ENCODE data around the gene SNRPE.

- TF ChIP-seq CTCF (IDR thresholded peaks at IDR 0.05) (no peak), POLR2A (IDR thresholded peaks at IDR 0.05) (no peak), EP300 (IDR thresholded peaks at IDR 0.05) (no peak), POLR2AphosphoS5 (IDR thresholded peaks at IDR 0.05) (no peak)
Observed at GRCh38 chr1:203813581-203814341, 47.6 kb upstream of the SNRPE start.
